GOT3 (cell line): ENCODE results near the gene SFTPB.

ENCODE experiments used
- DNase-seq: peaks from one replicate; lab custom pipeline; 2025; ENCODE audit warnings: mixed read lengths; lab: John Stamatoyannopoulos, UW

SFTPB gene

DNA sequence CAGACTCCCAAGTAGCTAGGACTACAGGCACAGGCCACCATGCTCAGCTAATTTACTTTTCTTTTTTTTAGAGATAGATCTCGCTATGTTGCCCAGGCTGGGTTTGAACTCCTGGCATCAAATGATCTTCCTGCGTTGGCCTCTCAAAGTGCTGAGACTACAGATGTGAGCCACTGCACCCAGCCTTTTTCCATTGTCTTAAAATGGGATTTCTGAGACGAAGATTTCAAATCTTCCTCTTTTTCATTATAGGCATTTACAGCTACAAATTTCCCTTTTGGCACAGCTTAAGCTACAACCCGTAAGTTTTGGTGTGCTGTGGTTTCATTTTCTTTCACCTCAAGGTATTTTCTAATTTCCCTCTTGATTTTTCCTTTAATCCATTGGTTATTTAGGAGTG lies 34.8 kb upstream of the SFTPB start:
- no peak for DNase-seq

DNA sequence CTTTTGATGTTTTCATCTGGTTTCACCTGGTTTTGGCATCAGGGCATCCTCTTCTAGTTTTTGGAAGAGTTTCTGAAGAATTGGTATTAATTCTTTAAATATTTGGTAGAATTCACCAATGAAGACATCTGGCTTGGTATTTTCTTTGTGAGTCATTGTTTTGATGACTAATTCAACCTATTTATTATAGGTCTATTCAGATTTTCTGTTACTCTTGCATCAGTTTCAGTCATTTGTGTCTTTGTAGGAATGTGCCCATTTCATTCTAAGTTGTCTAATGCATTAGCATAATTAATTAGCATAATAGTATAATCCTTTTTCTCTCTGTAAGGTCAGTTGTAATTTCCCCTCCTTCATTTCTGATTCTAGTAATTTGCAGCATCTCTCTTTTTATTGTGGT lies 34.2 kb upstream of the SFTPB start:
- no peak for DNase-seq

DNA sequence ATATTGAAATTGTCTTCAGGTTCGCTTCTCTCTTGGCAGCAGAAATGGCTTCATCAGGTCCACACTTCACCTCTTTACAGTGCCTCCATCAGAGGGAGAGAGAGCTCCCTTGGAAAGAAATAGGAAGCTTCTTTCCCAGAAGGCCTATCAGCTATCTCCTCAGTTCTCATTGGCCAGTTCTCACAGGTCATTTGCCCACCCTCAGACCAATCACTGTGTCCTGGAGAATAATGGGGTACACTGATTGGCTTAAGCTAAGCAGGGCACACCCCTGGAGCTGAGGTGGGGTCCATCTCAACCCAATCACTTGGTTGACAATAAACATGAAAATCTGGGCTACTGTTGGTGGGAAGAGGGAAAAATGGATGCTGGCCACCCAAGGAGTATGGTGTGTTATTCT lies 31.3 kb upstream of the SFTPB start:
- DNase-seq, result no peak

DNA sequence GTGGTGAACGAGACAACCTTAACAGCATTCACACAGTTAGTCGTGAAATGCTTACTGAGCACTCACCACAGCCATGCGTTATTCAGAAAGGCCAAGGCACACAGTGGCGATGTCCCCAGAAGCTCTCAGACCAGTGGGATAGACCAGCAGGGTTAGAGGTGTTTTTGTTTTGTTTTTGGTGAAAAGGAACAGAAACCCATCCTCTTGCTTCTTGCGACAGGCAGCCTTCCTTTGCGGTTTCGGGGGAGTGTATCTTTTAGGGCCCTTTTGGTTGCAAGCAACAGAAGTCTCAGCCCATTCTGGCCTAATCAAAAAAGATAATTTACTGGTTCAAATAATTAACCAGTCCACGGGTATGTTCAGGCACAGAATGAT lies 30.9 kb upstream of the SFTPB start:
- no peak for DNase-seq

DNA sequence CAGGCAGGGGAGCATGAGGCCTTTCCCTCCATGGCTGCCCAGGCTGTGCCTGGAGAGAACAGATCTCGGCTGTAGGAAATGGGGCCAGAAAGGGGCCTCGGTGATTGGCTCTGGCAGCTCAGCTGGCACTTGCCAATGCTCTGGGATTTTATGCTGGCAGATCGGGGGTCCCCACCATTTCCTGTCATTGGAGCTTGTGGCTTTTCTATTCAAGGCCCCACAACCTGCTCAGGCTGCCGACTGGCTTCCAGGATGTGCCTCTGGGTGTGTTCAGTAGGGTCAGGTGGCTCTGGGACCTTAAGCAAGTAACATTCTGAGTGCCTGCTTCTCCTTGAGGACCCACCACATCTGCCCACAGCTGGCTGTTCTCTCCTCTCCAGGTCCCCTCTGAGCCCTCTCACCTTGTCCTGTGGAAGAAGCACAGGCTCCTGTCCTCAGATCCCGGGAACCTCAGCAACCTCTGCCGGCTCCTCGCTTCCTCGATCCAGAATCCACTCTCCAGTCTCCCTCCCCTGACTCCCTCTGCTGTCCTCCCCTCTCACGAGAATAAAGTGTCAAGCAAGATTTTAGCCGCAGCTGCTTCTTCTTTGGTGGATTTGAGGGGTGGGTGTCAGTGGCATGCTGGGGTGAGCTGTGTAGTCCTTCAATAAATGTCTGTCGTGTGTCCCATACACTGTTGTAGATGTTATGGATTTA lies 30.3 kb upstream of the SFTPB start:
- no peak for DNase-seq

DNA sequence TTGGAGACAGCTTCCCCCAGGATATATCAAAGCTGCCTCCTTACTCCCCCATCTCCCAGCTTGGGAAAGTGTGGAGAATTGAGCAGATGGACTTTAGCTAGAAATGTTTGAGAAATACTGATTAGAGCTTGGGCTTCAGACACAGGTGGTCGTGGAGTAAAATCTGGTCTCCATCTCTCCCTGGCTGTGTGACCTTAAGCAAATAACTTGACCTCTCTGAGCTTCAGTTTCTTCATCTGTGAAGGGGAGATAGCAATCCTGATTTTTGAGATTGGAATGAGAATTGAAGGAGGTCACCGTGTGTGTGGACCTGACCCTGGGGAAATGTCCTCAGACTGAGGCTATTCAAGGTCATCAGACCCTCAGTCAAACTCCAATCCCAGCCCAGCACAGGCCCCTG lies 29.7 kb upstream of the SFTPB start:
- DNase-seq, result no peak

DNA sequence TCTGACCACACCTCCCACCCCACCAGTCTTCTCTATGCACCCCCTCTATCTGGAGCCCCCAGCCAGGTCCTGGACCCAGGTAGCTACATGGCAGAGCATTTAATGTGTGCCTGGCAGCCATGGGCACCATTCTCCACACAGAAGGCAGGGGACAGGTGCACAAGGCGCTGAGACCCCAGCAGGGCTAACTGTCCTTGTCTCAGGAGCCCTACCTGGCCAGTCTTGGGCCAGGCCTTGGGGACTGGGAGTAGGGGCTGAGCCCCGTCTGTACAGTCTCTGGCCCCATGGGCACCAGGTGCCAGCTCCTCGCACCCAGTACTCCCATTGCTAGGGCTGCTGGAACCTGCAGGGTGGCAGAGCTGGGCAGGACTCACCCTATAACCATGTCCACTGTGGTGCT lies 29.1 kb upstream of the SFTPB start:
- DNase-seq, result no peak

DNA sequence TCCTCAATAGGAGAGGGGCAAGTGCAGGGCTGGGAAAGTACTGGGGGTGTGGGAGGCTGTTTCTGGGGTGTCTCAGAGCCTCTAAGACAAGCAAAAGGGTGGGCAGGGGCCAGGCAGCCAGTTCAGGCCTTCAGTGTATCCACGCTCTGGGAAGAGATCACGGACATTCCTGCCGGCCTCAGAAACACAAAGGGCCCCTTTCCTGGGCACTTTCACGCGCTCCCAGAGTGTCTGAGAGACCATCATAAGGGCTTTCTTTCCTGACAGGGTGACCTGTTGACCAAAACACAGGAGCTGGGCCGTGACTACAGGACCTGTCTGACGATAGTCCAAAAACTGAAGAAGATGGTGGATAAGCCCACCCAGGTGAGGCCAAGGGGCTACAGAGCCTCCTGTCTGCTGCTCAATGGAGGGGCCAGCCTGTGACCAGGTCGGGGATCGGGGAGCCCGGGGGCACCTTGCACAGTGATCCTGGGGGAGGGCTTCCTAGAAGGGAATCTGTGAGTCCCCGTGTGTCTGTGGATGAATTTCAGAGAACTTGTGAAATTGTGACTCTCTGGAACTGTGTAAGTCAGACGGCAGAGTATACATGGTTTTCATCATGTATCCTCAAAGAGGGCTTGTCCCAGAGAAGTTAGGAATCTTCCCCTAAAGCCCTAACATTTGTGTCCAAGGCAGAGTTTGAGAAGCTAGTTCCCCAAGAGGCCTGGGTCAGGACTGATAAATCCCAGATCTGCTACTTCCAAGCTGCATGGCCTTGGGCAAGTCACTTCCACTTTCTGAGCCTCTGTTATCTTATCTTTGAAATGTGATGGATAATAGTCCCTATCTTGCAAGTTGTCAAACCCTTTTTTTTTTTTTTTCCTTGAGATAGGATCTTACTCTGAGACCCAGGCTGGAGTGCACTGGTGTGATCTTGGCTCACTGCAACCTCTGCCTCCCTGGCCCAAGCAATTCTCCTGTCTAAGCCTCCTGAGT lies 28.0 kb upstream of the SFTPB start:
- no peak for DNase-seq

DNA sequence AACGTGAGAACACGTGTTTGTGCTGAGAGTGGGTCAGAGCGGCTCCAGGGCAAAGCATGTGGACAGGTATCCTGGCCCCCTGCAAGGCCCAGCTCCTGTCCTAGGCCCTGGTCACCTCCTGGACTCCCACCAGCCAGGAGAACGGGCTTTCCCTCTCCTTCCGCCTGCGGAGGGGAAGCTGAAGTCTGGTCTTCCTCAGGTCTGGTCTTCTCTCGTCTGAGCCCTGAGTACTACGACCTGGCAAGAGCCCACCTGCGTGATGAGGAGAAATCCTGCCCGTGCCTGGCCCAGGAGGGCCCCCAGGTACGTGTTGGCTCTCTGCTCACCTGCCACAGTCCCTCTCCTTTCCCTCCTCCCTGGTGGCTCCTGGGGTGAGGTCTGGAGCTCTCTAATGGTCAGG lies 27.1 kb upstream of the SFTPB start:
- no peak for DNase-seq

DNA sequence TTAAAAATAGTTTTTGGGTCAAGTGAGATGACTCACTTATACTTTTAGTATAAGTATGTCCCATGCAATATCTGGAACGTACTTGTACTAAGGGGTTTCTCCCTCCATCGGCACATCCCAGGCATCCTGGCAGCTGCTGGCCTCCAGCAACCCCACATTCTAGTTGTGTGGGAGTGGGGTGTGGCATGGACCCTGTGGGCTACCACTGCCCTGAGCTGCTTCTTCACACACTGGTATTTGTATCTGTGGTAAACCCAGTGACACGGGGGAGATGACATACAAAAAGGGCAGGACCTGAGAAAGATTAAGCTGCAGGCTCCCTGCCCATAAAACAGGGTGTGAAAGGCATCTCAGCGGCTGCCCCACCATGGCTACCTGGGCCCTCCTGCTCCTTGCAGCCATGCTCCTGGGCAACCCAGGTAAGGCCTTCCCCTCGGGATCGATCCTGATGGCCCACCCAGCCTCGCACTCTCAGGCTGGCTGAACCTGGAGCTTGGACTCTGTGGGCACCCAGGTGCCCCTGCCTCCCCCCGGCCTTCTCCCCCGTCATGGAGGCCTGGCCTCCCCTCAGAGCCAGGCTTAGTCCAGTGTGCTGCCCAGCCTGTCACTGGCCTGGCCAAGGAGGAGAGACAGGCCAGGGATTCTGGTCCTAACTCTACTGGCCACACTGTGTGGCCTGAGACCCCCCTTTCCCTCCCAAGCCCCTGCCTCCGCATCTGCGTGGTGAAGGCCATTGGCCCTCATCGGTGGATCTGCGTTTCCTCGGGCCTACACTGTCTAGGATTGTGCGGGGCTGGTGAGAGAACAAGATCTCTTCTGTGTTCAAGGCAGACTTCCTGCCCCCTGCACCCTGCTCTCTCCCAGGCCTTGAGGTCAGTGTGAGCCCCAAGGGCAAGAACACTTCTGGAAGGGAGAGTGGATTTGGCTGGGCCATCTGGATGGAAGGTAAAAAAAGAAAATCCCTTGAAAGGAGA lies 26.3 kb upstream of the SFTPB start, which contains the start of gene GNLY:
Gene GNLY, plus strand, starts transcription at position 307 of the 974 bp plus-strand sequence. Its CDS starts 61 bp downstream, at position 368.
- no peak for DNase-seq

DNA sequence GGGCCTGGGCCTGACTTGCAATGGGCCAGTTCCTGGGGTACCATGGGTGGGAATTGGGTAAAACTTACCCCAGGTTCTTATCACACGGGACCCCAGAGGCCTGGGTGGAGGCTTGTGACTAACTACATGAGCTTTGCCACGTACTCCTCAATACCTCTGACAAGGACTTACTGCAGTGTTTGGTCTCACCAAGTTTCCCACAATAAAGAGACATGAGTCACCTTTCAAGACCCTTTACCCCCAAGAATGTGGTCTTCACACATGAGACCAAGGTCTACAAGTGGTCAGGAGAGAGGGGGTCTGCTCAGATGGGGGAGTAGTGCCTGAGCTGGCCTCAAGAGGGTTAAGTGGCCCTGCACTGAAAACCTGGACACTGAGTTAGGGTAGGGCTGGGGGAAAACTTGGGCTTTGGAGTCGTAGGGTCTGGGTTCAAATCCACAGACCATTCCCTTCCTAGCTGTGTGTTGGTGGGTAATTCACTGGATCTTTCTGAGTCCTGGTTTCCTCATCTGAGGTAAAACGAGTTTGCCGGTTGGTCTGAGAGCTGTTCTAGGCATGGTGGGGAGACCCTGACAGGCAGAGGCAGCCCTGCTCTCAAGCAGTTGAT lies 24.1 kb upstream of the SFTPB start:
- DNase-seq, result no peak

DNA sequence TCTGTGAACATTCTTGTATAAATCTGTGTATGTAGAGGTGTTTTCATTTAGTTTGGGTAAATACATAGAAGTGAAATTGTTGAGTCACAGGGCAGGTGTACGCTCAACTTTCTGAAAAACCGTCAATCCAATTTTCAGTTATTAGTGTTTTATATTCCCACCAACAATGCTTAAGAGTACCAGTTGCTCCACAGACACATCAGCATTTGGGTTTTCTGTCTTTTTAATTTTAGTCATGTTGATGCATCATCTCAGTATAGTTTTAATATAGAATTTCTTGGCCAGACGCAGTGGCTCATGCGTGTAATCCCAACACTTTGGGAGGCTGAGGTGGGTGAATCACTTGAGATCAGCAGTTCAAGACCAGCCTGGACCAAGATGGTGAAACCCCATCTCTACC lies 22.9 kb upstream of the SFTPB start:
- DNase-seq, result no peak

DNA sequence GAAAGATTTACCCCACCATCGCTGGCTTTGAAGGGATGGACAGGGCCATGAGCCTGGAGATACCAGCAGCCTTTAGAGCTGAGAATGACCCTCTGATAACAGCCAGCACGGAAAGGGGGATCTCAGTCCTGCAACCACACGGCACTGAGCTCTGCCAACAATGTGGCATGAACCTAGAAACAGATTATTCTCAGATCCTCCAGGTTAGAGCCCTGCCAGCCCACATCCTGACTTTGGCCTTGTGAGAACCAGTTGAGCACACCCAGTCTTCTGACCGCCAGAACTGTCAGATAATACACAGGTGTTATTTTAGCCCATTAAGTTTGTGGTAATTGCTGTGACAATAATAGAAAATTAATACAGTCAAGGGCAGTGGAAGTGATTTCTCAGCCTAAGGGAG lies 16.8 kb upstream of the SFTPB start:
- no peak for DNase-seq

DNA sequence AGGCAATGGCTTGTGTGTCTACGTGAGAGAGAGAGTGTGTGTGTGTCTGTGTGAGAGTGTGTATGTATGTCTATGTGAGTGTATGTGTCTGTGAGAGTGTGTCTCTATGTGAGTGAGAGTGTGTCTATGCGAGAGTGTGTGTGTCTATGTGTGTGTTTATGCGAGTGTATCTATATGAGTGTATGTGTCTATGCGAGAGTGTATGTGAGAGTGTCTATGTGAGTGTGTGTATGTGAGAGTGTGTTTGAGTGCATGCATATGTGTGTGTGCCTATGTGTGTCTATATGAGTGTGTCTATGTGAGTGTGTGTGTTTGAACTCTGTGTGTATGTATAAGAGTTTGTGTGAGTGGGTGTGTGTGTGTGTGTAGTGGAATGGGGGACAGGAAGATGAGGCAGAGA lies 16.4 kb upstream of the SFTPB start:
- no peak for DNase-seq

DNA sequence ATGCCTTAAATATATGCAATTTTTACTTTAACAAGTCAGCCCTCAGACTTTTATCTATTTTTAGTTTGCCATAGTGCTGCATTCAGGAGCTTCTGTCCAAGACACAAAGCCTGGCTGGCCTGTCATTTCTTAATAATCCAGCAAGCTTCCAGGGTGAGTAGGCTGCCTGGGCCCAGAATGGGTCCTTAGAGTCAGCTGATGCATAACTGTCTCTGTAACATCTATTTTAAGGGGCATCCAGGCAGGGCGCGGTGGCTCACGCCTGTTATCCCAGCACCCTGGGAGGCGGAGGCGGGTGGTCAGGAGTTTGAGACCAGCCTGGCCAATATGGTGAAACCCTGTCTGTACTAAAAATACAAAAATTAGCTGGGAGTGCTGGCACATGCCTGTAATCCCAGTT lies 14.4 kb upstream of the SFTPB start:
- no peak for DNase-seq

DNA sequence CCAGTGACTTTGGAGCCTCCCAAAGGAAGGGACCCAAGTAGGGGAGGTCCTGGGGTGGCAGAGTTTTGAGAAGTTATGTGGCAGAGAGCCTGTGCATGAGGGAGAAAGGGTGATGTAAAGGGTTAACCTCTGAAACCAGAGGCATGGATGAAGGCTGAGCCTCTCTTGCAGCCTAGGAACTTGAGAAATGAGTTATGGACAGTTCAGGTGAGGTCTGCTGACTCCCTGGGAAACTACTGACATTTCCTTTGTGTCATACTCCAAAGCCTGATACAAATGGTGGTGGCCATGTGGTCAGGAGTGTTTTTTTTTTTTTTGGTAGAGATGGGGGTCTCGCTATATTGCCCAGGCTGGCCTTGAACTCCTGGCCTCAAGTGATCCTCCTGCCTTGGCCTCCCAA lies 13.8 kb upstream of the SFTPB start:
- DNase-seq, result no peak

DNA sequence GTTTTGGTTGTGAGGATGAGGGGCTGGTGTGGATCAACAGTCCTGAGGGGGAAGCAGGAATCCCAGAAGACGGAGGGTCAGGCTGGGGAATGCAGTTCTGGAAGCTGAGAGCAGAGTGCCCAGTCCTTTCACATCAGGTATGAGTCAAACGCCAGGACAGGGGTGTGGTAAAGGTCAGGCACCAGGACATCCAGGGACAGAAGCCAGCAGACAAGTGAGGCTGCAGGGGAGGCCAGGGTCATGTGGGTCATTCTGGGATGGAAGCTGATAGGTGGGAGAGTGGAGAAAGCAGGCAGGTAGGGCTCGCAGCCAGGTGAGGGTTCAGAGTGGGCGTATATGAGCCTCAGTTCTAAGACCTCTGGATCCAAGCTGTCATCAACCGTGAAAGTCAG lies 13.4 kb upstream of the SFTPB start:
- DNase-seq, result no peak

DNA sequence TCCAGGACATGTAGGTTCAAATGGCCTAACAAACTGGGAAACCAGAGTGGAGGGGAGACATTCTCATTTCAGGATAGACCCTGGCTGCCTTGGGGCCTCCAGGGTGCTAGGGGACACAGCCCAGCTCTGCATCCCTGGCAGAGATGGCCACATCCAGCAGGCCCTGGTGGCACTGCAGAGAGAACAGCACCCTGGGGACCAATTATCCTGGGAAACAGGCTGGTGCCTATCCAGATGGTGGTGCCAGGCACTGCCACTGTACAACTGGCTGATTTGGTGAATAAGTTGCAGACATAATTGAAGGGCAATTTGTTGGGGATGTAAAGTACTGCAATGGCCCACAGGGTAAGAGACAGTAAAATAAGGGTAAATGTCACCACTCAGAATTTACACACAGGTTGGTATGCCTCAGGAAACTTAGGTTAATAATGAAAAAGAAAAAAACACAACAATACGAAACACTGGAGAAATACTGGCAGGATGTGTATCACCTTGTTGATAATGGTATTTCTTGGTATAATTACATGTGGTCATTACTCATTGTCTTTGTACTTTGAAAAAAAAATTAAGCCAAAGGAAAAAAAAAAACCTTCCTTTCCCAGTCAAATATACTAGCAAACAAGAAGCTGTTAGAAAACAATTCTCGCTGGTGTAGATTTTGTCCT lies 12.8 kb upstream of the SFTPB start:
- no peak for DNase-seq

DNA sequence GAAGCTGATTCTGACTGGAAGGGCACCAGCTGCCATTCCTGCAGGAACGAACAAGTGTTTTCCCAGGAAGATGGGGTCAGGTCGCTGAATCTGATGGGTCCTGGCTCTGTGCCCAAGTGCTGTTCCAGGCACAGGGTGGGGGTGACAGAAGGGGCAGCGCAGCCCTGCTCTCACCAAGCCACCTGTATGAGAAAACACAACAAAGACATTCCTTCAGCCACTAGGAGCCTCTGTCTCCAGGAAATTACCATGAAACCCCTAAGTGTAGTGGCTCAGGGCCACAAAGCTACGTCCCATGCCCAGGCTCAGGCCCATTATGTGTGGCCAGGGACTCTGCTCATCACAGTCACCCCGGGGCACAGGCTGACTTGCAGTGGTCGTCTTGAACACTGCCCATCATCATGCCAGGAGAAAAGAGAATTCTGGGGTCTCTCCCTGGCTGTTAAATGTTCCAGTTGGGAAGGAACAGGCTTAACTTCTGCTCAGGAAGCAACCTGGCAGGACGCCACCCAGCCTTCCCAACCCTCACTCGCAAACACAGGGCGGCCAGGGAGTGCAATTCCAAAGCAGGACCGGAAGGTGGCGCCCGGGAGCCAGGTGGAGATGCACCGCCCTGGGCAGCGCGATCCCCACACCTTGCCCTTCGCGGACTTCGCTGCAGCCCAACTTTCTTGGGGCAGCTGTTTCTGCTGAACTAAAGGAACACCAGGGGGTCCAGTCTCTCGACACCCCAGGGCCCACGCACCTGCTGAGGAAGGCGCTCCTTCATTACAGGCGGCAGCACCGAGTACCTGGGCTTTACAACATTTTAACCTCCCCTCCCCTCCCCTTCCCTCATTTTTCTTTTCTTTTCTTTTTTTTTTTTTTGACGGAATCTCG lies 11.0 kb upstream of the SFTPB start:
- DNase-seq, result peak; percentile 22

DNA sequence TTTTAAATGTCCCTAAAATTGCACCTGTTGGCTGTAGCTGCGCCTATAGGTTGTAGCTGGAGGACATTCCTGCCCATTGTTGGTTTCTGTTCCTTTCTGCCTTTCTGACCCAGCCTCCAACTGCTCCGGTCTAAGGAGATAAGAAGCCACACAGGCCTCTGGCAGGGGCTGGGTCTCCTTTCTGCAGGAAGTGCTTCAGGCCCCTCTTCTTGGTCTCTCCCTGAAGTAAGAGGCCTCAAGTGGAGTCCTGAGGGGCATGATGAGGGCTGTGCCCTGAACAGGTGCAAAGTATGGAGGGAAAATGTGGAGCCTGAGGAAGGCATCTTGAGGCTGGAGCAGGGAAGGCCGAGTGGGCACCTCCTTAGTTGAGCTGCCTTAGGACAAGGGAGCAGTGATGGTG lies 10.4 kb upstream of the SFTPB start:
- DNase-seq, result no peak
